ENCODE results near the gene SPDEF. TPM values are rescaled to one million over a fixed set of nuclear protein-coding genes. Genes with fewer than 3 reads are reported as not detected.

Gene SPDEF
- polyA plus RNA-seq, 2 of the 4 experiments (the other 2 are of a cell fraction), result 4.3 to 5.4 TPM

DNA sequence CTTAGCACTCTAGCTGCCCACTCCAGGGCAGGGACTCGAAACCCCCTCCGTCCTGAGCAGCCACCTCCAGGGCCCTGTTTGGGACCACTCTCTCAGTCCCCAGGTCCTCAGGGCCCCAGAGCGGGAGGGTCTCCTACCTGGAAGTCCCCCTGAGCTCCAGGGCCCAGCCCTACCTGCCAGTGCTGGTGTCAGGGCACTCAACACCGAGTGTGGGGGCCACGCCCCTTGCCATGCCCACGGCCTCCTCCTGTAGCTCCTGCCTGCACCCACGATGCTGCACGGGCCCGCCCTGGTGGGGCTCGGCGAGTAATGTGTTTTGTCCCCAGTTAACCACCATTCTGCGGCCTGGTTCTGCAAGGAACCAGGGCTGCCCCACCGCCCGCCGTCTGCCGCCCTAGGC lies 21.5 kb downstream of the SPDEF start:
- Histone ChIP-seq H3K4me3 (no peak overlapping the region), H3K9me3 (no peaks in the 10 kb centered on the region), H3K27ac (no peak overlapping the region; a peak in 1 of 6 replicates), H3K4me1 (peaks cover 35% of the 10 kb centered on the region), H3K4me2 (no peak overlapping the region)
- 94% methylated on average over 7 of the region's 16 CpGs for WGBS (ENCODE audit: missing lambda C conversion rate)
- POLR2A ChIA-PET, result no interaction called here
- ATAC-seq (no peak), DNase-seq (ENCODE audit: low read depth in 1 of 2, low spot score in 1 of 2) (no peak), FAIRE-seq (no peak)
- TF ChIP-seq CHD4 (IDR thresholded peaks at IDR 0.05; ENCODE audit: borderline replicate concordance) (no peak), JUNB (IDR thresholded peaks at IDR 0.05) (no peak), NPAS2 (CRISPR knock-in tag; IDR thresholded peaks at IDR 0.05; ENCODE audit: borderline replicate concordance) (no peak), CEBPB (IDR thresholded peaks at IDR 0.05) (no peak)
- TF ChIP-seq, protein P1, sequence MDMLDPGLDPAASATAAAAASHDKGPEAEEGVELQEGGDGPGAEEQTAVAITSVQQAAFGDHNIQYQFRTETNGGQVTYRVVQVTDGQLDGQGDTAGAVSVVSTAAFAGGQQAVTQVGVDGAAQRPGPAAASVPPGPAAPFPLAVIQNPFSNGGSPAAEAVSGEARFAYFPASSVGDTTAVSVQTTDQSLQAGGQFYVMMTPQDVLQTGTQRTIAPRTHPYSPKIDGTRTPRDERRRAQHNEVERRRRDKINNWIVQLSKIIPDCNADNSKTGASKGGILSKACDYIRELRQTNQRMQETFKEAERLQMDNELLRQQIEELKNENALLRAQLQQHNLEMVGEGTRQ (IDR thresholded peaks at IDR 0.05), result no peak
- TF ChIP-seq, protein P2, sequence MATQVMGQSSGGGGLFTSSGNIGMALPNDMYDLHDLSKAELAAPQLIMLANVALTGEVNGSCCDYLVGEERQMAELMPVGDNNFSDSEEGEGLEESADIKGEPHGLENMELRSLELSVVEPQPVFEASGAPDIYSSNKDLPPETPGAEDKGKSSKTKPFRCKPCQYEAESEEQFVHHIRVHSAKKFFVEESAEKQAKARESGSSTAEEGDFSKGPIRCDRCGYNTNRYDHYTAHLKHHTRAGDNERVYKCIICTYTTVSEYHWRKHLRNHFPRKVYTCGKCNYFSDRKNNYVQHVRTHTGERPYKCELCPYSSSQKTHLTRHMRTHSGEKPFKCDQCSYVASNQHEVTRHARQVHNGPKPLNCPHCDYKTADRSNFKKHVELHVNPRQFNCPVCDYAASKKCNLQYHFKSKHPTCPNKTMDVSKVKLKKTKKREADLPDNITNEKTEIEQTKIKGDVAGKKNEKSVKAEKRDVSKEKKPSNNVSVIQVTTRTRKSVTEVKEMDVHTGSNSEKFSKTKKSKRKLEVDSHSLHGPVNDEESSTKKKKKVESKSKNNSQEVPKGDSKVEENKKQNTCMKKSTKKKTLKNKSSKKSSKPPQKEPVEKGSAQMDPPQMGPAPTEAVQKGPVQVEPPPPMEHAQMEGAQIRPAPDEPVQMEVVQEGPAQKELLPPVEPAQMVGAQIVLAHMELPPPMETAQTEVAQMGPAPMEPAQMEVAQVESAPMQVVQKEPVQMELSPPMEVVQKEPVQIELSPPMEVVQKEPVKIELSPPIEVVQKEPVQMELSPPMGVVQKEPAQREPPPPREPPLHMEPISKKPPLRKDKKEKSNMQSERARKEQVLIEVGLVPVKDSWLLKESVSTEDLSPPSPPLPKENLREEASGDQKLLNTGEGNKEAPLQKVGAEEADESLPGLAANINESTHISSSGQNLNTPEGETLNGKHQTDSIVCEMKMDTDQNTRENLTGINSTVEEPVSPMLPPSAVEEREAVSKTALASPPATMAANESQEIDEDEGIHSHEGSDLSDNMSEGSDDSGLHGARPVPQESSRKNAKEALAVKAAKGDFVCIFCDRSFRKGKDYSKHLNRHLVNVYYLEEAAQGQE (IDR thresholded peaks at IDR 0.05), result no peak
- TF ChIP-seq, protein P3, sequence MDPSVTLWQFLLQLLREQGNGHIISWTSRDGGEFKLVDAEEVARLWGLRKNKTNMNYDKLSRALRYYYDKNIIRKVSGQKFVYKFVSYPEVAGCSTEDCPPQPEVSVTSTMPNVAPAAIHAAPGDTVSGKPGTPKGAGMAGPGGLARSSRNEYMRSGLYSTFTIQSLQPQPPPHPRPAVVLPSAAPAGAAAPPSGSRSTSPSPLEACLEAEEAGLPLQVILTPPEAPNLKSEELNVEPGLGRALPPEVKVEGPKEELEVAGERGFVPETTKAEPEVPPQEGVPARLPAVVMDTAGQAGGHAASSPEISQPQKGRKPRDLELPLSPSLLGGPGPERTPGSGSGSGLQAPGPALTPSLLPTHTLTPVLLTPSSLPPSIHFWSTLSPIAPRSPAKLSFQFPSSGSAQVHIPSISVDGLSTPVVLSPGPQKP (IDR thresholded peaks at IDR 0.05; ENCODE audit: low read depth, low read length), result no peak
- TF ChIP-seq, protein P4, sequence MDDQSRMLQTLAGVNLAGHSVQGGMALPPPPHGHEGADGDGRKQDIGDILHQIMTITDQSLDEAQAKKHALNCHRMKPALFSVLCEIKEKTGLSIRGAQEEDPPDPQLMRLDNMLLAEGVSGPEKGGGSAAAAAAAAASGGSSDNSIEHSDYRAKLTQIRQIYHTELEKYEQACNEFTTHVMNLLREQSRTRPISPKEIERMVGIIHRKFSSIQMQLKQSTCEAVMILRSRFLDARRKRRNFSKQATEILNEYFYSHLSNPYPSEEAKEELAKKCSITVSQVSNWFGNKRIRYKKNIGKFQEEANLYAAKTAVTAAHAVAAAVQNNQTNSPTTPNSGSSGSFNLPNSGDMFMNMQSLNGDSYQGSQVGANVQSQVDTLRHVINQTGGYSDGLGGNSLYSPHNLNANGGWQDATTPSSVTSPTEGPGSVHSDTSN (IDR thresholded peaks at IDR 0.05), result no peak
- CTCF ChIA-PET, result interaction anchor here (2.2 kb wide), 1 partner anchor 75 kb away, joined by 5 read pairs; no protein-coding TSS in a partner anchor

DNA sequence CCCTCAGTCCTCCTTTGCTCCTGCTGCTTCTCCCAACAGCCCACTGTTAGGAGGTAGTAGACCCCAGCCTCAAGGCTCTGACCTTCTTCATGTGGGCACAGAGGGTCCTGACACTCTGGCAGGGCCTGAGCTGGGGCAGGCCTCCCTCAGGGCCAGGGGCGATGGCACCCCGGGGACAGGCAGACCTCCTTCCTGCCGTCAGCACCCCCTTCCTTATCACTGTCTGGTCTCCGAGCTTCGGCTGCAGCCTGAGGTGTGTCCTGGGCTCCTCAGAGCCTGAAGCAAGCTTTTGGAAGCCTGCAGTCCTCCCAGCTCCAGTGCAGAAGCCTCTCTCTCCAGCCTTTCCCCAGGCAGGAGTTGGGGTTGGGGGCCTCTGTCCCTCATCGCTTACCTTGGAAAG lies 22.0 kb downstream of the SPDEF start:
- Histone ChIP-seq H3K4me1 (peaks cover 39% of the 10 kb centered on the region), H3K4me2 (no peak overlapping the region), H3K27ac (peak overlapping the region in 1 of 2 experiments; percentile 31; a peak in 1 of 6 replicates), H3K9me3 (no peaks in the 10 kb centered on the region), H3K4me3 (no peak overlapping the region)
- POLR2A ChIA-PET, result no interaction called here
- CTCF ChIA-PET, result interaction anchor here (1.1 to 2.2 kb wide), 2 partner anchors 13 to 76 kb away, joined by 3 to 5 read pairs; no protein-coding TSS in a partner anchor
- DNase-seq (ENCODE audit: low read depth in 1 of 2, low spot score in 1 of 2) (no peak), FAIRE-seq (no peak), ATAC-seq (no peak)
- TF ChIP-seq, protein P5, sequence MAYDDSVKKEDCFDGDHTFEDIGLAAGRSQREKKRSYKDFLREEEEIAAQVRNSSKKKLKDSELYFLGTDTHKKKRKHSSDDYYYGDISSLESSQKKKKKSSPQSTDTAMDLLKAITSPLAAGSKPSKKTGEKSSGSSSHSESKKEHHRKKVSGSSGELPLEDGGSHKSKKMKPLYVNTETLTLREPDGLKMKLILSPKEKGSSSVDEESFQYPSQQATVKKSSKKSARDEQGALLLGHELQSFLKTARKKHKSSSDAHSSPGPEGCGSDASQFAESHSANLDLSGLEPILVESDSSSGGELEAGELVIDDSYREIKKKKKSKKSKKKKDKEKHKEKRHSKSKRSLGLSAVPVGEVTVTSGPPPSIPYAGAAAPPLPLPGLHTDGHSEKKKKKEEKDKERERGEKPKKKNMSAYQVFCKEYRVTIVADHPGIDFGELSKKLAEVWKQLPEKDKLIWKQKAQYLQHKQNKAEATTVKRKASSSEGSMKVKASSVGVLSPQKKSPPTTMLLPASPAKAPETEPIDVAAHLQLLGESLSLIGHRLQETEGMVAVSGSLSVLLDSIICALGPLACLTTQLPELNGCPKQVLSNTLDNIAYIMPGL (CRISPR knock-in tag; IDR thresholded peaks at IDR 0.05; ENCODE audit: borderline replicate concordance), result no peak
- TF ChIP-seq RCOR1 (IDR thresholded peaks at IDR 0.05; ENCODE audit: low read depth, low read length), result no peak
- TF ChIP-seq KDM5A (IDR thresholded peaks at IDR 0.05), result no peak
- TF ChIP-seq FOSL2 (IDR thresholded peaks at IDR 0.05), result no peak
- no peak for TF ChIP-seq FOSL2 (CRISPR knock-in tag; IDR thresholded peaks at IDR 0.05)
- TF ChIP-seq CHD2 (IDR thresholded peaks at IDR 0.05; ENCODE audit: low read length, partially characterized antibody), result no peak
- no peak for TF ChIP-seq FOXS1 (CRISPR knock-in tag; IDR thresholded peaks at IDR 0.05)
- no peak for TF ChIP-seq SREBF2 (IDR thresholded peaks at IDR 0.05)
- no peak for TF ChIP-seq ZFP36 (IDR thresholded peaks at IDR 0.05; ENCODE audit: borderline replicate concordance, partially characterized antibody)
- no peak for TF ChIP-seq HEYL (CRISPR knock-in tag; IDR thresholded peaks at IDR 0.05)
- TF ChIP-seq EHMT2 (IDR thresholded peaks at IDR 0.05; ENCODE audit: low read depth), result no peak
- no peak for TF ChIP-seq MYC (IDR thresholded peaks at IDR 0.05; ENCODE audit: borderline replicate concordance, low read length)
- no peak for TF ChIP-seq EHF (CRISPR knock-in tag; IDR thresholded peaks at IDR 0.05)
- TF ChIP-seq FOSB (CRISPR knock-in tag; IDR thresholded peaks at IDR 0.05), result no peak
- TF ChIP-seq TFCP2L1 (CRISPR knock-in tag; IDR thresholded peaks at IDR 0.05), result no peak
- TF ChIP-seq RARB (CRISPR knock-in tag; IDR thresholded peaks at IDR 0.05), result no peak
- TF ChIP-seq BHLHE40 (IDR thresholded peaks at IDR 0.05; ENCODE audit: low read depth, low read length), result no peak
- WGBS (ENCODE audit: missing lambda C conversion rate), result no CpG with 5 or more reads among the region's 6 CpGs

All from A549 (cell line).